ENCODE measurements around the gene CHST8.
"Not testable (repeated sequence)": the region's sequence is repeated elsewhere in the genome, so short reads cannot be mapped to it uniquely, and the experiment has no call there.

The CHST8 gene

DNA sequence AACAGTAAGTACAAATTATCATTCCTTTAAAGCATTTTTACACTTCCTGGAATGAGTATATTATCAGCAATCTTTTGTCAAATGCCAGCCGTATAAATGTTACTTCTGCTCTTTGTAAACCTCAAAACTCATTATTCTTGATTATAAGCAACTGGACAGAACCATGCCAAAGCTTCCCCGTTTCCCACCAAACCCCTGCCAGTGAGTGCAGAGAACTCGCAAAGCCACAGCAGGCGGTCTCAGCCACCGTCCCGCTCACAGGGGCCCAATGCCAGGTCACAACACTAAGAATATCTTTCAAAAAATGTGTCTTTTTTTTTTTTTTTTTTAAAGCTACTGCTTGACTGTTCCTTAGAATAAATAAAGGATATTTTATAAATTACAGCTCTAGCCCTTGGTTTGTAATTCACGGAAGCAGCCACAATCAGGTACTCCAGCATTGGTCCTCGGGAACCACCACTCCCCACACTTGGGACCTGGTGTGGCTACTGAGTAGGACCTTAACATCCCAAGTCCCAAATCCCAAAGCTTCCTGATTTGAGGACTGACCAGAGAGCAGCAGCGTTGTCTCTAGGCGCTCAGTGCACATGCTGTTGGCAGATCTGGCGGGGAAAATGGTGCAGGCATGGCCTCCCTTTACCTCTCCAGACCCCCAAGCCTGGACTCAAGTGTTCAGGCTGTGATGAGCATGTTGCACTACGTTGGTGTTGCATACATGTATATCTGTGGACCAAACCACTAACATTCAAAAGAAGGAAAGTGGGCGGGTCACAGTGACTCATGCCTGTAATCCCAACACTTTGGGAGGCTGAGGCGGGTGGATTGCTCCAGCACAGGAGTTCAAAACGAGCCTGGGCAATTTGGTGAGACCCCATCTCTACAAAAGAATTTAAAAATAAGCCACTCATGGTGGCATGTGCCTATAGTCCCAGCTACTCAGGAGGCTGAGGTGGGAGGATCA is 193.9 kb downstream of the CHST8 start:
- no peak for DNase-seq (ENCODE audit: insufficient read length, low spot score)
- no peak for FAIRE-seq
- TF ChIP-seq POLR2A (IDR thresholded peaks at IDR 0.05; ENCODE audit: low read depth, low read length): no peak

DNA sequence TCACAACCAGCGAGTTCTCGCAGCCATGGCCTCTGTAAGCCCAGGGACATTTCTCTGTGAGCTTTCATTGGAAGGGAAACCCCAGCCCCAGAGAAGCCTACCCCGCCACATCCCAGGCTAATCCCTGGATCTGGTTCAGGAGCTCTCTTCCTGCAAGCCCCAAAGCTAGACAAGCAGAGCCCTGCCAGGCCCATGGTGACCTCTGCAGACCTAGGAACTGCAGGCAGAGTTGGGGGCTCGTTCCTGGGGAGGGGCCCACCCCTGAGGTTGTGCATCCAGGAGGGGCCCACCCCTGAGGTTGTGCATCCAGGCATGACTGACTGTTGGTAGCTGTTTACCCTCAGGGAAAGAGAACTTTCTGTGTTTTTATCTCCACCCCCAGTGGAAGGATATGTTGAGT is 196.7 kb downstream of the CHST8 start:
- TF ChIP-seq POLR2A (IDR thresholded peaks at IDR 0.05; ENCODE audit: low read depth, low read length): no peak
- FAIRE-seq (no peak), DNase-seq (ENCODE audit: insufficient read length, low spot score) (no peak)

GRCh38 chr19:33819078-33819477 is 197.3 kb downstream of the CHST8 start:
- DNase-seq (ENCODE audit: insufficient read length, low spot score); FAIRE-seq: not testable (repeated sequence)

DNA sequence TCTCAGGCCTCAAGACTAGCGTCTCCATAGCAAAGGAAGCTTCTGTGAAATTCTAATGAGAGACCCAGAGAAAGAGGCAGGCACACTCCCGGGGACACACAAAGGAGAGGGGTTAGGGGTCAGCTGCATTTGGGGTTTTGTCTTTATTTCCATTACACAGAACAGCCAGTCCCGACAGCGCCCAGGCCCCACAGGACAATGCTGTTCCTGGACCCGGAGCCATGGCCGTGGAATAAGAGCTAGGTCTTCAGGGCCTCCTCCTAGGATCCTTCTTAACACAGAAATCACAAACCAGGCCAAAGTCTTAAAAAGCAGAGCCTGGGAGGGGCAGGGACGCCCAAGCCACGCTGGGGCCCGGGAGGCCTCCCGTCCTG is 197.7 kb downstream of the CHST8 start:
- no peak for TF ChIP-seq POLR2A (IDR thresholded peaks at IDR 0.05; ENCODE audit: low read depth, low read length)
- FAIRE-seq (no peak), DNase-seq (ENCODE audit: insufficient read length, low spot score) (no peak)

DNA sequence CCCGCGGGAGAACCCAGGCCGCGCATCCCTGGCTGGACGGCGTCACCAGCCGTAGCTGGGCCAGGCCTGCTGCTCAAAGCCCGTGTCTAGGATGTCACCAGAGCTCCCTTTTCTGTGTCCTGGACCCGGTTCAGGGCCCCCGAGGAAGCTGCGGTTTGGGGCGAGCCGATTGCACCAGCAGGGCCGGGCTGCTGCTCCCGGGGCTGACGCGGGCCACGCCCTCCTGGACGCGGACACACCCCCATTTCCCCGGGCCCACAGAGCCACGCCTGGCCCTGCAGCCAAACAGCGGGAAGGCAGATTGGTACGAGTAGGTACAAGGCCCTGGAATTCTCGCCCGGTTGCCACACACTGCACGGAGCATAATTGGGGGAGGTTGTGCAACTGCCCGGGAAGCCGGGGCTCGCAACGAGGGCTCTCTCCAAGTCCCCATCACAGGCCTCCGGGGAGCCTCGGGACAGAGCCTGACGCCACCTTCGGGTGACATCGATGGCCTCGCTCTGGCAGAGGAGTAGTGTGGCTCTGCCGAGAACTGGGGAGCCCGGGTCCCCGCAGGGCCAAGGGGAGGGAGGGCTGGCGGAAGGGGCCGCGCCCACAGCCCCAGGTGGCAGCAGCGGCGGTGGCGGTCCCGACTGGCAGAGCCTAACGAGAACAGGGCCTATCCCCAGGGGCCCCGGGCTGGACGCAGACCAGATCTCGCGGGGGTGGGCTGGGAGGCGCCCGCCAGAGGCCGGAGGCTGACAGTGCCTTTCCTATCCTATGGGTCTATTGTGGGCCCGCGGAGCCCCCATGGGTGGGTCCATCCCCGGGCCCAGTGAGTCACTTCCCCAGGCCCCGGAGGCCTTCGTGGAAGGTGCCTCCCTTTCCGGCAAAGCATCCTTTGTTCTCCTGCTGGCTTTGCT is 198.4 kb downstream of the CHST8 start:
- no peak for FAIRE-seq
- no peak for TF ChIP-seq POLR2A (IDR thresholded peaks at IDR 0.05; ENCODE audit: low read depth, low read length)
- DNase-seq (ENCODE audit: insufficient read length, low spot score): no peak

GRCh38 chr19:33821871-33822270 is 200.1 kb downstream of the CHST8 start:
- FAIRE-seq (no peak), DNase-seq (ENCODE audit: insufficient read length, low spot score) (no peak)
- no peak for TF ChIP-seq POLR2A (IDR thresholded peaks at IDR 0.05; ENCODE audit: low read depth, low read length)

Measured in H54 (cell line).